HG03439 (cell line): ENCODE measurements around the gene E2F4.

ENCODE experiments used
- ATAC-seq: cut with Tn5 transposase; IDR thresholded peaks from one replicate; pipeline ENCODE4 v1.9.1; 2021; ENCODE audit warnings: mild to moderate bottlenecking, moderate library complexity; ENCODE audit not compliant: unreplicated experiment

E2F4 gene

DNA sequence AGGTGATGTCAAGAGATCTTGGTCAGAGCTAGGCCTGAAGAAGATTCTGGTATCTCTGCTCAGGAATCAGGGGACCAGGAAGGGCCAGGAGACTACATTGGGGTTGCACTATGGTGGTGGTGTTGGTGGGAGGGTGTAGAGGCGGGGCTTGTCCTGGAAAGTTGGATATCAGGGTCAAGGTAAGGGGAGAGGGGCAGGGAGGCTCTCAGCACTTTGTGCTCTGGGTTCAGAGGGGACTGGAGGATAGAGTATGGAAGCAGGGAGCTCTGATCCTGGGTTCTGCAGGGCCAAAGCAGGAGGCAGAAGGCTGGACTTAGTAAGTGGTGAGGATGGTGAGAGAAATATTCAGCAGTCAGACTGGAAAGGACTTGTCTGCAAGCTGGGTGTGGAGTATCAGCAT lies 18.6 kb upstream of the E2F4 start:
- no peak for ATAC-seq

DNA sequence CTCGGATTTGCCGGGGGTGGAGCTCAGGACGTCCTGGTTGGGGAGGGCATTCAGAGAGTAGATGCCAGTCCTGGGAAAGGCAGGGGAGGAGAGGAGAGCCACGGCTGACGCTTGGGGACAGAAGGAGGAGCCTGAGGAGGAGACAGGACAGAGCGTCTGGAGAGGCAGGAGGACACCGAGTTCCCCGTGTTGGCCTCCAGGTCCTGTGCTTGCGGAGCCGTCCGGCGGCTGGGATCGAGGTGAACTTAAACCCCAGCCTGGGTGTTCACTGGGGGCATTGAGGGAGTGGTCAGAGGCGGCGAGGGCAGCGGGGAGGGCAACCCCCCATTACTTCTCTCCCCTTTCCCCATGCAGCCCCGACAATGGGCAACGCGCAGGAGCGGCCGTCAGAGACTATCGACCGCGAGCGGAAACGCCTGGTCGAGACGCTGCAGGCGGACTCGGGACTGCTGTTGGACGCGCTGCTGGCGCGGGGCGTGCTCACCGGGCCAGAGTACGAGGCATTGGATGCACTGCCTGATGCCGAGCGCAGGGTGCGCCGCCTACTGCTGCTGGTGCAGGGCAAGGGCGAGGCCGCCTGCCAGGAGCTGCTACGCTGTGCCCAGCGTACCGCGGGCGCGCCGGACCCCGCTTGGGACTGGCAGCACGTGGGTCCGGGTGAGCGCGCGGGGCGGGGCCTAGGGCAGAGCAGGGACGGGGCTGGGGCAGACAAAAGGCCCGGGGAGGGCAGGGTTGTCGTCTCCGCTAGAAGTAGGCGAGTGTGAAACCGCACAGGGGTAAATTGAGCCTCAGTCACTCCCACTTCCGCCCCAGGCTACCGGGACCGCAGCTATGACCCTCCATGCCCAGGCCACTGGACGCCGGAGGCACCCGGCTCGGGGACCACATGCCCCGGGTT lies 17.9 kb upstream of the E2F4 start:
- ATAC-seq = peak; percentile 43

DNA sequence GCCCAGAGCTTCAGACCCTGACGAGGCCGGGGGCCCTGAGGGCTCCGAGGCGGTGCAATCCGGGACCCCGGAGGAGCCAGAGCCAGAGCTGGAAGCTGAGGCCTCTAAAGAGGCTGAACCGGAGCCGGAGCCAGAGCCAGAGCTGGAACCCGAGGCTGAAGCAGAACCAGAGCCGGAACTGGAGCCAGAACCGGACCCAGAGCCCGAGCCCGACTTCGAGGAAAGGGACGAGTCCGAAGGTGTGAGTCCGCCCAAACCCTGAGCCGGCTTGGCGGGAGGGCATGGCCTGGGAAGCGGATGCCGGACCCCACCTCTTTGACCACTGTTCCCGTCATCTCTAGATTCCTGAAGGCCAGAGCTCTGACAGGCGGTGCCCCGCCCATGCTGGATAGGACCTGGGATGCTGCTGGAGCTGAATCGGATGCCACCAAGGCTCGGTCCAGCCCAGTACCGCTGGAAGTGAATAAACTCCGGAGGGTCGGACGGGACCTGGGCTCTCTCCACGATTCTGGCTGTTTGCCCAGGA lies 17.2 kb upstream of the E2F4 start:
- ATAC-seq = no peak

DNA sequence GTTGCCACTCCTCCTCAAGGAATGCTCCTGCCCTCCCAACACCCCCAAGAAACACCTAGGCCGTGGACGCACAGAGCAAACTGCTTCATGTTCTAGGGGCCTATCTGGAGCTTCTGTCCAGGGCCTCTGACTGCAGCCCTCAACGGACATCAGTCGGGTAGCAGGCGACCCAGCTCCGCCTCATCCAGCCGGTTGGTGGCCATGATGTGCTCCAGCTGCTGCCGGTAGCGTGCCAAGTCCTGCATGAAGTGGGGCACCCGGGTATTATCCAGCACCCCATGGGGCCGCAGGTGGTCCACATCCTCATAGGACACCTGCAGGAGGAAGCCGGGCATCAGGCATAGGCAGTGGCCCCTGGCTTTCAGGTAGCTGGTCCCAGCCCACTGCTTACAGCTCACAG lies 15.3 kb upstream of the E2F4 start:
- no peak for ATAC-seq

DNA sequence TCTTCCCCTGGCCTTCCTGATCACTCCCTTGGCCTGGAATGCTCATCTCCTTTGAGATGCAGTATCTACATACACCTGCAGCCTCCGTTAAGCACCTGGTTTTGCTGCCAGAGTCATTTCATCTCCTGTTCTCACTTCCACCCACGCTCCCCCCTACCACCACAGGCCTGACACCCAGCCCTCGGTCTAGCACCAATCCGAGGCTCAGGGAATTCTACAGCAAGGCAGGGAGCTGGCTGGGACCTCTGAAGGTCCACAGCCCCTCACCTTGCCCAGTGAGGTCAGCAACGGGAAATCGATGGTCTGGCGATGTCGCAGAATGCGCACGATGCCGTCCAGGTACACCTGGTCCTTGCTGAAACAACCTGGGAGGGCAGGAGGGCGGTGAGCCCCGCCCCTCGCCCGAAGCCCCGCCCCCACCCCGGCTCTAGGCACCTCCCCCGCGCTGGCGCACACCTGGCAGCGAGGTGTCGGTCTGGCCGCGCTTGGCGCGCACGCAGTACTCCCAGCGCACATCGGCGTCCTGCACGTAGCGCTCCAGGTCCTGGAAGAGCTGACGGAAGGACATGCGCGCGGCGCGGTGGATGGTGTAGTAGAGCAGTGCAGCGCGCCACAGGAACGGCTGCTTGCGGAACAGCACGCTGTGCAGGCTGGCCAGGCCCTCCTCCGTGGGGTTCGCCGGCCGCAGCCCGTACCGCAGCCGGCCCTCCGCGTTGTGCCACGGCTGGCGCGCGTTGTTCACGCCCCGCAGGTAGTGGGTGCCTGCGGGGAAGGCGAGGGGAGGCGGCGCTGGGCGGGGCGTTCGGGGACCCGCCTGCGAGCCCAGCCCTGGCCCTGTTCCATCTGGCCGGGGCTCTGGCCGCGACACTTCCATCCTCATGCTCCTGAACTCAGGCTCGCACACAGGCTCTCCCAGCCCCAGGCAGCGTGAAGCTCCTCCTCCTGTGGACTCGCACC lies 13.9 kb upstream of the E2F4 start:
- ATAC-seq = no peak

DNA sequence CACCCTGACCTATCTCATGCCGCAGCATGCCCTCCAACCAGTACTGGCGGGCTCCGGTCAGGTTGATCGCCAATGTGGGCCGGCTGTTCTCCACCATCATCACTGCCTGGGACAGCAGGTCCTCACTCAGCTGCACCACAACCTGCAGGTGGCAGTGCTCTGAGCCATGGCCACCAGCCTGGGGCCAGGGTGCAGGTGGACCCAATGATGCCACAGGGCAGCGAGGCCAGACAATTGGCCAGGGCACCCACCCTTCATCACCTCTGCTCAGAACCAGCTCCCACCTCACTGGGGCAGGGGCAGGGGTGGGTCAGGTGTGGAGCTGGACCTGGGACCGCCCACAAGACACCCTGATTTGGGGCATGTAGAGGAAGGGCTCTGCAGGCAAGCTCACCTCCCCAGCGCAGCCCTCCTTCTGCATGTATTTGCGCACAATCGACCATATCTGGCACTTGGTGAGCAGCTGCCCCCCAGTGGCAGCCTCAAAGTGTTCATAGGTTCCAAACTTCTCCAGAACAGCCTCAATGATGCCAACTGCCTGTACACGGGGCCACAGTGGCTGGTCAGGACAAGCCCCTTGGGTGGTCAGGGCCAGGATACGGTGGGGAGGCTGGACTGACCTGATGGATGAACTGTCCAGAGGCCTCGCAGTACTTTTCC lies 12.4 kb upstream of the E2F4 start:
- ATAC-seq = no peak

DNA sequence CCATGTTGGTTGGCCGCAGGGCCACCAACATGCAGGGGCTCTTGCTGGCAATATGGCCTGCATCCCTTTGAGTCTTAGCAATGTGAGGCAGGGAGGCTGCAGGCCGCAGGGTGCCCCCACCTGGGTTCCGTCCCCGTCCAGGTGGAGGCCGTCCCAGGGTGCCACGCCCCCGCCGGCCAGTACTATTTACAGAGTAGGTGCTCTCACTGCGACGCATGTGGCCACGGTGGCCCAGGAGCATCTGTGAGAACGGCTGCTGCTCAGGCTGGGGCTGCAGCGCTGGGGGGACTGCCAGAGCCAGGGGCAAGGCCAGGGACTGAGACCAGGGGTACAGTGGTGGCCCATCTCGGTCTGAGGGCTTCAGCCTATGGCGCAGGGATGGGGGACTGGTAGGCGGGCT lies 11.8 kb upstream of the E2F4 start:
- ATAC-seq = no peak

DNA sequence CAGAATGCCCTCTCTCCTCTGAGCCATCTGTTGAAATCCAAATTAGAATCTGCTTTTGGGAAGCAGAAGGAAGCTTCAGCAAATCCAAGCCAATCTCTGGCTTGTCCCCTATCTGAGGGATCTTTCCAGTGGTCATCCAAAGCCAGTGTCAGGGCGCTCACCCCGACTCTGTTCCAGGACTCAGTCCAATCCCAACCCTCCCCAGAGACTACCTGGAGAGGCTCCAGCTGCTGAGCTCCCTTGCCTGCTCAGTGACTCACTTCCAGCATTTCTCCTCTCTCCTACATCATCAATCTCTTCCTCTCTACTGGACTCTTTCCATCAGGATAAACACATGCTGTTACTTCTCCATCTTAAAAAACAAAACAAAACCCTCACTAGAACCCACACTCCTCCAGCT lies 10.6 kb upstream of the E2F4 start:
- ATAC-seq = no peak

DNA sequence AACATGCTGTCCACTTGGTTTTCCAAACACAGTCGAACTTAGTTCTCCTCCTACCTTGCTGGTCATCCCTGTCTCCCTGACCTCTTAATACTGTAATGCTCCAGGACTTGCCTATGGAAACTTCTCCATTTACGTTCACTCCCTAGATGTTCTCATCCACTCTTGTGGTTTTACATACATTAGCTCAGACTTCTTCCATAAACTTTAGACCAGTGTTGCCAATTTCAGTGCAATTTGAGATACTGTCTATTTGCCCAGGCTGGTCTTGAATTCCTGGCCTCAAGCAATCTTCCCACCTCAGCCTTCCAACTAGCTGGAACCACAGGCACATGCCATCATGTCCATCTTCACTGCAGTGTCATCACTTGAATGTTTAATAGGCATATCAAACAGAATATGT lies 9.7 kb upstream of the E2F4 start:
- ATAC-seq = no peak

DNA sequence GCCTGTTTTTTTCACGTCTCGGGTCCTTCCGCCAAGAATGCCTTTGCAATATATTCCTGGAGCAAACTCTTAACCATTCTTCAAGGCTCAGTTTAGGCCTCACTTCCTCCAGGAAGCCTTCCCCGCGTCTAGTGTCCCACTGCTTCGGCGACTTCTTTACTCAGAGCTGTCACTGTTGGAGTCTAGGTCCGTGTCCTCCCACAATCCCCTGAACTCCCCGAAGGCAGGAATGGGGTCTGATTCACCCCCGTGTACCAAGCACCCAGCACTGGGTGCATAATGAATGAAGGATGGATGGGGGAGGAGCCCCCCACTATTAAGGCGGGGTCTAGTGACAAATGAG lies 8.7 kb upstream of the E2F4 start:
- no peak for ATAC-seq

DNA sequence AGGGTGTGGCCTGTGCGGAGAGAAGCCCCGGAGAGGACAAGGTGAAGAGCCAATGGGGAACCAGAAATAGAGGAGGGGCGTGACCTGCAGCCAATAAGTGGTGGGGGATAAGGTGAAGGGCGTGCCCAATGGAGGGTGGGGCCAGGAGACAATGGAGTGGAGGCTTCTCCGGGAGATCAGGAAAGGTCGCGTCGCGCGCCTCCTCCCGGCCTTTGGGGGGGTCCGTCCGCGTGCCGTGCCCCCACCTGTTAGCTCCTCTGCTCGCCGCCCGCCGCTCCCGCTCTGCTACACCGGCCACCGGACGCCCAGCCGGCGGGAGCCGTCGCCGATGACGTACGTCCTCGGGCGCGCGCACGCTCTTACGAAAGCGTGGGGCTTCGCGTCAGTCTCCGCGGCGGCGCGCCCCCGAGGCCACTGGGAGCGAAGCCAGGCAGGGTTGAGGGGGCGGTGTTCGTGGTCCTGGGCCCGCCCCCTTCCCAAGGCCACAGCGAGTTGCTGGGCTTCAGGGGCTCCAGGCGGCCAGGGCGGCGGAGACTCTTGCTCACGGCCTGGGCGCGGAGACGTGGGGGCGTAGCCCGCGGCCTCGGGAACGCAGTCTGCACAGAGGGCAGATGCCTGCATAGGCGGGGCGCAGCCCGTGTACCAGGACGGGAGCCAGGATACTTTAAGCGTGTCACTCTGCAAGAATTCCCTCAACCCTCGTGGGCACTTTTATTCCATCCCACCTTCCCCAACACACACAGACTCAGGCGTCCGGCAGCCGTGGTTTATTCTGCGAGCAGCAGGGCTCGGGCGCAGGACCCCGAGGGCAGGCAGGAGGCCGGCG lies 8.1 kb upstream of the E2F4 start, which contains the start of gene MATCAP1:
MATCAP1 (minus strand) TSS at position 337 of the 826 bp plus-strand sequence. CDS start 3,353 bp downstream, outside the sequence.
- ATAC-seq = peak; percentile 82

DNA sequence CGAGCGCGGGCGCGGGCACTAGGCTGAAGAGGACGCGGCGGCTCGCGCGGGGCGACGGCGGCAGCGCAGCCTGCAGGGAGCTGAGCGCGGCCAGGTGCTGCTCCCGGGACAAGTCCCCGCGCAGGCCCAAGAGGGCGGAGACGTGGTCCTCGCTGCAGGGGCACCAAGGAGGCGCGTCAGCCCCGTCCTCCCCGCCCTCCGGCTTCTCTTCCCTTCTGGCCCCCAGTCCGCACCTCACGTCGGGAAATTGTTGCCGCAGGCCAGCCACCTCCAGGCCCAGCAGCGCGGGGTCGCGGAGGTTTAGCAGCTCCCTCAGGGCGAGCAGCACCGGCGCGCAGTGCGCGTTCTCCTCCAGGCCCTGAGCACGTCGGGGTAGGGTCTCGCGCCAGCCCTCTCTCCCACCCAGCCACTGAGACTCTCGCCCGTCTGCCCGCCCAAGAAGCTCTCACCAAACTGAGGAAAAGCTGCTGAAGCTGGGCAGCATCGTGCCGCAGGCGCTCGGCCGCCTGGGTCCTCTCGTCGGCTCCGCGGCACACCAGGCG lies 7.4 kb upstream of the E2F4 start:
- ATAC-seq = peak; percentile 7

DNA sequence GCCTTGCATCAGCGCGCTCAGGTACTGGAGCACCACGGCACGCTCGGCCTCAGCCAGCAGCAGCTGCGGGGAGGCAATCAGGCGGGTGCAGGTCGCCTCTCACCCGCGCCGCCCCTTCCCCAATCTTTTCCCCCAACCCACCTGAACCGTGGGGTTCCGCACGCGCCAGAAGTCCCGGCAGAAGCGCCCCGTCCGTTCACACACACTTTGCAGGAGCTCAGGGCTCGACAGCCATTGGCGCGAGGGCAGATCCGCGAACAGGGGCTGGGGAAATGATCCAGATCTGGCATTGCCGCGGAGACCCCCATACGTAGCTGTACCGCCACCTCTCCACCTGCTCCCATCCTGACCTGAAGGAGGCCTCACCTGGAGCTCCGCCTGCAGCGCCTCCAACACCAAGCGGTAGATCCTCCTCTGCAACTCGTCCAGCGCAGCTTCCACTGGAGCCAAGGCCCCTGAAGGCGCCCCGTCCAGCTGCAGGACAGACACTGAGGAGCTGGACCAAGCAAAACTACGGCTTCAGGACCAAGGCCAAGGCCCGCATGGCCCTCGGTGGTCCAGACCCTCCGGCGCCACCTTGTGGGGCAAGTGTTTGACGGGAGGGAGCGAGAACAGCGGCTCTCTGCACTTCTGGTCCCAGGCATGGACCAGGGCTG lies 6.8 kb upstream of the E2F4 start:
- ATAC-seq = no peak

DNA sequence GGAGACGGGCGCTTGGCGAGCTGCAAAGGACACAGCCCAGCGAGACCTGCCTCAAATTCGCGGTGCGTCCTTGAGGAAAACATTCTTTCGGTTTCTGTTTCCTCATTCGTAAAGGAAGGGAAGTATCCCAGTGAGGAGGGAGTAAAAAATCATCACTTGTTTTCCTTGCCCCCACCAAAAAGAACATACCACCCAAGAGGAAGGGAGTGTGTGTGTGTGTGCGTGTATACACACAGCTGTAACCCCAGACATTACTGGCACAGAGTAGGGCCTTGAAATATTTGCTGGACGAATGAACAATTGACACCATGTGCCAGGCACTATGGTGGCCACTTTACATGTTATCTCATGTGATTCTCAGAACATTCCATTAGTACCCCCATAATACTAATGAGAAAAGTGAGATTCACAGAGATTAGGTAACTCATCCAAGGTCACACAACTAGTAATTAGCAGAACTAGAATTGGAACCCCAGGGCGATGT lies 6.3 kb upstream of the E2F4 start:
- ATAC-seq = no peak

DNA sequence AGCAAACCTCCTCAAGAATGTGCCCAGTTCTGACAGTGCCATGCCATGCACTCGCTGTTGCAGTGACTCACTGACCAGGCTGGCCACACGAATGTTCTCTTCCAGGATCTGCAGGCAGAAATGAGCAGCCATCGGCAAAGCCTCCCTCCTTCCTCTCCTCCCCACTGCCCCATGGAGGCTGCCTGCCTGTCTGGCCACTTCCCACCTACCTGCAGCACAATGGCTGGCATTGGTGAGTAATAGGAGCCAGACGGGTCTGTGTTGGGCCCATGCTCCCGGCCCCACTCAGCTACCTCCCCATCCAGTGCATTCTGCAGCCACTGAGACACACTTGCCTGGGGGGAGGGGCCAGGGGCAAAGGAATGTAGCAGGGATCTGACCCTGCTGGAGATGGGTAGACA lies 5.4 kb upstream of the E2F4 start:
- no peak for ATAC-seq

DNA sequence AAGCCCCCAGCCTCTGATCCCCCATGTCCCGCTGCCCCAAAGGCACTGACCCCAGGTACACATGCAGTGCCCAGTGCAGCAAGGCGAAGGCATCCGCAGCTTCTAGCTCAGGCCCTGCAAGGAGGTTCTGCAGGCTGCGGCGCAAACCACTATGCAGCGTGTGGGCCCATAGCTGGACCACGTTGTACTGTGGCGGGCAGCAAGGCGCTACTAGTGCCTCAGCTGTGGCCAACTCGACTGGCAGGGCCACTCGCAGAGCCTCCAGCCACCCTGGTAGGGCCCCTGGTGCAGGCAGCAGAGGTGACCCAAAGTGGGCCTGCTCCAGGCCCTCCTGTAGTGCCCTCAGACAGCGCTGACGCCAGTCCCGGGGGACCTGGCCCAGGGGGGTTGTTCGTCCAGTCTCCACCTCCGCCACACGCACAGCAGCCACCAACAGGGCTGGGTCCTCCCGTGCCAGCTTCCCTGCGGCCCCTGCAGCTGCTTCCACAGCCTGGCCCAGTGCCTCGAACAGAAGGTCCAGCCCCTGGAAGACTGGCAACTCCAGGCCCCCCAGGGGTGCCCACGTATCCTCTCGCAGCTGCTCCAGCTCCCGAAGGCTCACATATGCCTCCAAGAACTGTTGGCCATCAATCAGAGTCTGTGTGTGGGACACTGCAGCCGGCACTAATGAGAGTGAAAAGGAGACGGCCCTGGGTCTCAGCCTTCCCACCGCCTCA lies 4.6 kb upstream of the E2F4 start:
- no peak for ATAC-seq

DNA sequence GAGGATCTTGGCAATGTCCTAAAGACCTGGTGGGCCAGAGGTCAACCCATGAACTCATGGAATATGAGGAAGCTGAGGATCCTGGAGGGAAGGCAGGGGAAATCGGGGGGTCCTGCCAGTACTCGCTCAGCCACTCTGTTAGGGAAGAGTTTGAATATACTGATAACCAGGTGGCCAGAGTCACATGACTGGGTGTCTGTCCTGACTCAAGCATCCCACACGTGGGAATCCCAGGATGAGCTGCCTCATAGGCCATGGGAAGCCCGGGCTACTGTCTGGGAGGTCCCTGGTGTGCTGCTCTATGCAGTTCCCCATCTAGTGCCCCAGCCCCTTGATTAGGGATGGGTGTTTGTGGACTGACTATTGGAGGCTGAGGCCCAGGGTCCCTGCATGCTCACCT lies 3.6 kb upstream of the E2F4 start:
- ATAC-seq = no peak

DNA sequence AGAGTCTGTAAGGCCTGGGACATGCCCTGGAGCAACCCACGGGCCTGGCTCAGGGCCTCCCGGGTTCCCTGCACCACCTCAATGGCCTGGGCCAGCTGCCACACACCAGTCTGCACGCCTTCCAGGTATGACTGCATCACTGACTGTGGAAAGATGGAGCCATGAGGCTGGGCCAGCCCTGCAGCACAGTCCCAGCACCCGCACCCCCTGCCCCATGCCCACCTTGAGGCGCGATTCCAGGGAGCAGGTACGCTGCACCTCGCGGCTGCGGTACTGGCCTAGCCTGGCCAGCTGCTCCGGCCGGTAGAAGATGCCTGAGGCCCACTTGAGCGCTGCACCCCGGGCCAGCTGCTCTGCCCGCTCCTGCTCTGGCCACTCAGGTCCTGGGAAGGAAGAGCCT lies 3.2 kb upstream of the E2F4 start:
- ATAC-seq = no peak

DNA sequence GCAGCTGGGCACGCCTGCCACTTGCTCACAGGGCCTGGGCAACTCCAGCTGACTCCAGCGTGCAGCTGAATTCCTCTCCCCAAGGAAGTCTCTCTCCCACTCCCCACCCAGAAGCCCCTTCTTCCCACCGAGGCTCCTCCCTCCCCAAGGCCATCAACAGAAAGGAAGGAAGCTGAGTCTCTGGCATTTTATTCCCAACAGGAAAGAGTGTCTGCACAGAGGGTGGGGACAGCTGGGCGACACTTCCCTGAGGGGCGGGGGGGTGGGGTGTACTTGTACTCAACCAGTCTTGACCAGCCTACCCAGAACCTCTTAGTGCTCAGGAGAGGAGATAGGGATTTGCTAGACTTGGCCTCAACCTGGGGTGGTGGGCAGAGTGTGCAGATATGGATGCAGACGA lies 1.9 kb upstream of the E2F4 start, which contains the start of gene EXOC3L1:
EXOC3L1 (minus strand) TSS at position 96 of the 400 bp plus-strand sequence. CDS start 460 bp downstream, outside the sequence.
- no peak for ATAC-seq
